Stimulated activated CD4-positive, alpha-beta T cell treated with anti-CD3 and anti-CD28 coated beads, Interleukin-4, amount 100 ng/mL, for 24 hours (primary cell): ENCODE measurements around the gene SLFN5.
"Not testable (repeated sequence)": the region's sequence is repeated elsewhere in the genome, so short reads cannot be mapped to it uniquely, and the experiment has no call there.

Experiments used
- DNase-seq: peaks from one replicate; pipeline ENCODE4 v3.0.0-alpha.2; 2020

Gene SLFN5

DNA sequence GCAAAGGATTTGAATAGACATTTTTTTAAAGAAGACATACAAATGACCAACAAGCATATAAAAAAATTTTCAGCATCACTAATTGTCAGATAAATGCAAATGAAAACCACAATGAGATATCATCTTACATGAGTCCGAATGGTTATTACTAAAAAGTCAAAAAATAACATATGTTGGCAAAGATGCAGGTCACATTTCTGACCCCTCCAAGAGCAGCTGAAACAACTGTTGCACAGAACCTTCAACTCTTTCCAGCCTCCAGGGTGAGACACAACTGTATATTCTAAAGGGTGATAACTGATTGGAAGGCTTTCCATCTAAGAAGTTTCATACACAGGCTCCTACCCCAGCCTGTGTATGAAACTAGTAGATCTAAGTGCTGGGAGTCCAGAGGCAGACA lies 51.9 kb downstream of the SLFN5 start:
- no peak for DNase-seq

DNA sequence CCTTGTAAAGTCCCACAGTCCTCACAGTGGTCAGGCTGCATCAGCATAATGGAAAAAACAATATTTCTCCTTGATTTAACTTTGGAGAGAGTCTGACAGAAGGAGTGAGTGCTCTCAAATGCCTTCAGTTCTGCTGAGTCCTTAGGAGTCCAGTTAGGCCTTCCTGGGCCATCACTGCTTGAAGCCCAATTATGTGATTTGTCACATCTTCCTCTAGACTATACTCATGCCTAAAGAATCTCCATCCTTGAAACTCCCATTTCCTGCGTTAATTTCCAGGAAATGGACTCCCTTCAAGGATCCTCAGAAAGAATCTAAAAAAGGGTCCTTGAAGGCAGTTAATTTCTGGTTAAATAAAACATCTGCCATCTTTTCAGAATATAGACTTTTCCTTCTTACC lies 52.8 kb downstream of the SLFN5 start:
- DNase-seq = no peak

DNA sequence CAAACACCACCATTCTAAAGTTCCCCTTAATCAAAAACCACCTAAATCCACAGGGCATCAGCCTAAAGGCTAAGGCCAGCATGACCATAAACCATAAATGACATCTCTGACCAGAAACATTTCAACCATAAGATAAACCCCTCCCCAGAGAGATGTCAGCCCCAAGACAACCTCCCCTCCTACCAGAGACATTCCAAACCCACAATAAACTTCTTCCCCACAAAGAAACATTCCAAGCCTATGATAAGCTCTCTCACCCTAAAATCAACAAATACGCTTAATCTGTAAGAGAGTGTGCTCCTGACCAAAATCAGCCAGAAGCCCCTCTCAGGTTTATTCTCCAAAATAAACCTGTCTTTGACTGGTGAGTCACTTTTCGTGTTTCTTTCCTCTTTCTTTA lies 54.8 kb downstream of the SLFN5 start:
- no peak for DNase-seq

GRCh38 chr17:35298639-35299038 lies 55.8 kb downstream of the SLFN5 start:
- DNase-seq = no peak

DNA sequence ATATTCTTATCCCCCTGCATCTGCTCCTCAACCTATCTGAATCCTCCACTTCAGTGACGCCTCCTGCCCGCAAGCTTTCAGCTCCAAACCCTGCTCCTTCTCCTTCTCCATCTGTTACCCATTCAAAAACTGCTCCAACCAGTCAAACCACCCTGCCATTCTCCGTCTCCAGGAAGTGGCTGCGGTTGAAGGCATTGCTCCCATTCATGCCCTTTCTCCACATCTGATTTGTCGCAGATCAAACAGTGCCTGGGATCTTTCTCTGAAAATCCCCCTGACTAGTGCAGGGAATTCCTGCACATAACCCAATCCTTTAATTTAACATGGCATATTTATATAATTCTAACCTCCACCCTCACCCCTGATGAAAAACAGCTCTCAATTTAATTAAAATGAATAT lies 56.3 kb downstream of the SLFN5 start:
- no peak for DNase-seq

- not testable (repeated sequence) for DNase-seq
Observed at GRCh38 chr17:35309345-35309744, 66.5 kb downstream of the SLFN5 start.

DNA sequence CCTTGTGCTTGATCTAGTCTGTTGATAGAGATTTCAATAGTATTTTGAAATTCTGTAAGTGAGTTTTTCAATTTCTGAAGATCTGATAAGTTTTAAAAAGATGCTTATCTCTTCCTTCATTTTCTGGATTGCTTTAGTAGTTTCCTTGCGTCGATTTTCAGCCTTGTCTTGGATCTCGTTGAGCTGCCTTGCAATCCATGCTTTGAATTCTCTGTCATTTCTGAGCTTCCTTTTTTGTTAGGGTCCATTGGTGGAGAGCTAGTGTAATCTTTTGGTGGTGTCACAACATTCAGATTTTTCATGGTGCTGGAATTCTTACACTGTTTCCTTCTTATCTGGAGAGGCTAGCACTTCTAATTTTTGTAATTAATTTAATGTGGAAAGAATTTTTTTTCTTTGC lies 69.5 kb downstream of the SLFN5 start:
- DNase-seq = no peak

- DNase-seq = peak; percentile 69
Observed at GRCh38 chr17:35312790-35313711, 70.2 kb downstream of the SLFN5 start.

DNA sequence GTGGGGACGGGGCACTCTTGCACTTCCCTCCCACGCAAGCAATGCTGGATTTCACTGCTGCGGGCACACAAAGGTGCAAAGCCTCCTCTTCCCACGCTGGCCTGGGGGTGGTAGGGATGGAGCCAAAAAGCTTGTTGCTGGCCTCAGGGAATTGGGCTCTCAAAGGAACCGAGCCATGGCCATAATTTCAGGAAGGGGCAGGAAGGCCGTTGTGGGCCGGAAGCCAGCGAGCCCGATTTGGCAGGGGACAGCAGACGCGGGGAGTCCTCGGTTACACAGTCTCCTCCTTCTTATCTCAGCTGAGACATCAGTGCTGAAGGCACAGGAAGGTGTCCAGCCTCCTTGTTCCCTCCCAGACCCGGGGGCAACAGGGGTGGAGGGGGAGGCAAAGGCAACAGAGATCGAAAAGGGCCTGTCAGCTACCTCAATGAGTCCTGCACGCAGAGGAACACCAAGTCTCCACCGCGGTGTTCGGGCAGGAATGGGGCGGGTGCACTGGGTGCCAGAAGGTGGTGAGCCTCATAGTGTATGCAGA lies 71.1 kb downstream of the SLFN5 start:
- no peak for DNase-seq

DNA sequence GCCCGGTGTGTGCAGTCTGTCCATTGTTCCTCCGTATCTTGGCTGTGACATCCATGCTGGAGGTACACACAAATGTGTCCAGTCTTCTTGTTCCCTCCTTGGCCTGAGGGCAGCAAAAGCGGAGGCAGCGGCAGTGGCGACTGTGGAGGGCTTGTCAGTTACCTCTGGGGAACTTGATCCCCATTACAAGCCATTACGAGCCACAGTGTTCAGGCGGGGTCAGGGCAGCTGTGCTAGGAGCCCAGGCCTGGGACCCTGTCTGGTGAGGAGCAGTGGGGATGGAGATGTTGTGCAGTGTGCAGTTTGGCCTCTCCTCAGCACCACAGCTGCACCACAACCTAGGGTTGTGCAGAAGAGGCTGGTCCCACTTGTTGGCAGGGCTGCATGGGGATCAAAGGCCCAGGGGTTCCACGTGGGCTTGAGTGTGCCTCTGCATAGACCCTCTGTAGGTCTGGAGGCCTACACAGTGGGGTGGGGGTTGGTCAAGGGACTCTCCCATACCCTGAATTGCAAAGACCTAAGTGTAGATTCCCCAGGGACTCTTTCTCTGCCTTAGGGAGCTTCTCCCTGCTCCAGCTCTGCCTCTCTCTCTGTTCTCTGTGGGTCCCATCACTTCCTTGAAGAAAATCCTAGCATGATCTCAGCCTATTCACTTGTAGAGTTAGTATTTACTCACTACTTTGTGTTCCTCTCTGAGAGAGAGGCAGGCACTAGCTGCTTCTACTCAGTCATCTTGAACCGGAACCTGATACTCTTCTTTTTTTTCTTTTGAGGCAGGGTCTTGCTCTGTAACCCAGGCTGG lies 71.7 kb downstream of the SLFN5 start:
- no peak for DNase-seq

DNA sequence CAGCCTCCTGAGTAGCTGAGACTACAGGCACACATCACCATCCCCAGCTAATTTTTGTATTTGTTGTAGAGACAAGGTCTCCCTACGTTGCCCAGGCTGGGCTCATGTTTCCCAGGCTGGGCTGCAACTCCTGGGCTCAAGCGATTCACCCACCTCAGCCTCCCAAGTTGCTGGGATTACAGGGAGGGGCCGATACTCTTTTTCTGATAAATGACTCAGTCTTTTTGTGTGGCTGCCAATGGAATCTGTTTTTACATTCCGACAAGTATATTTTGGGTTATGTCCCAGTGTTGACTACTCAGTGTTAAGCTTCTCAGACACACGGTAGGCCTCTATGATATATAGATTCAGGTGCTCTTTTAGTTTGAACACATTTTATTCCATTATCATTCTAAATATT lies 72.4 kb downstream of the SLFN5 start:
- no peak for DNase-seq

- no peak for DNase-seq
Observed at GRCh38 chr17:35315971-35316370, 73.1 kb downstream of the SLFN5 start.

- no peak for DNase-seq
Observed at GRCh38 chr17:35322749-35323148, 79.9 kb downstream of the SLFN5 start.
